GM23338 (cell line): ENCODE measurements around the gene CENPP. TPM values are rescaled to one million over a fixed set of nuclear protein-coding genes. Genes with fewer than 3 reads are reported as not detected.

Source experiments
- ATAC-seq: fragments of 200-7000 bp; cut with Tn5 transposase; 3 replicates; pipeline ENCODE4 v1.9.1; 2020
- DNase-seq: peaks from one replicate; pipeline ENCODE4 v3.0.0-alpha.2; 2015; ENCODE audit warnings: low spot score
- H2AFZ ChIP-seq: fragments of 200-600 bp; sonication (generic); 2 replicates; pipeline ENCODE4 v1.8.0; 2016; ENCODE audit warnings: antibody characterized with exemption, mild to moderate bottlenecking, moderate library complexity
- H3F3A ChIP-seq: fragments of 200-600 bp; sonication (generic); replicated peaks from 2 replicates; pipeline ENCODE4 v1.8.0; 2017; ENCODE audit warnings: antibody characterized with exemption, mixed run types, low read depth
- H3K27ac ChIP-seq: fragments of 200-600 bp; sonication (generic); 2 replicates; pipeline ENCODE4 v1.6.1; 2016; ENCODE audit warnings: low read depth
- H3K27me3 ChIP-seq: fragments of 200-600 bp; sonication (generic); 2 replicates; pipeline ENCODE4 v1.8.0; 2016; ENCODE audit warnings: mild to moderate bottlenecking, mixed run types, moderate library complexity; ENCODE audit not compliant: insufficient read depth
- H3K36me3 ChIP-seq: fragments of 200-600 bp; sonication (generic); 2 replicates; pipeline ENCODE4 v1.8.0; 2016; ENCODE audit warnings: mild to moderate bottlenecking; ENCODE audit not compliant: insufficient read depth
- H3K4me1 ChIP-seq: fragments of 200-600 bp; sonication (generic); 2 replicates; pipeline ENCODE4 v1.8.0; 2016; ENCODE audit warnings: mild to moderate bottlenecking, moderate library complexity; ENCODE audit not compliant: insufficient read depth
- H3K4me2 ChIP-seq: fragments of 200-600 bp; sonication (generic); 2 replicates; pipeline ENCODE4 v1.7.1; 2017; ENCODE audit warnings: mixed run types
- H3K4me3 ChIP-seq: fragments of 200-600 bp; sonication (generic); 2 replicates; pipeline ENCODE4 v1.6.1; 2016; ENCODE audit warnings: mixed run types
- H3K79me2 ChIP-seq: fragments of 200-600 bp; sonication (generic); replicated peaks from 2 replicates; pipeline ENCODE4 v1.8.0; 2017; ENCODE audit warnings: mild to moderate bottlenecking; ENCODE audit not compliant: insufficient read depth
- H3K9me2 ChIP-seq: fragments of 200-600 bp; sonication (generic); 2 replicates; pipeline ENCODE4 v1.8.0; 2017; ENCODE audit not compliant: insufficient read depth
- H4K20me1 ChIP-seq: fragments of 200-600 bp; sonication (generic); replicated peaks from 2 replicates; pipeline ENCODE4 v1.8.0; 2017; ENCODE audit warnings: mild to moderate bottlenecking; ENCODE audit not compliant: insufficient read depth
- H3K27ac Mint-ChIP-seq: 2 replicates; pipeline ENCODE4 v1.8.0; 2020; ENCODE audit warnings: inconsistent platforms, mild to moderate bottlenecking, moderate library complexity, mixed read lengths
- H3K27me3 Mint-ChIP-seq: 3 replicates; pipeline ENCODE4 v1.8.0; 2022; ENCODE audit warnings: low read depth, mild to moderate bottlenecking, moderate library complexity, mixed read lengths, inconsistent platforms; ENCODE audit not compliant: insufficient read depth, poor library complexity
- H3K36me3 Mint-ChIP-seq: 3 replicates; pipeline ENCODE4 v1.8.0; 2021; ENCODE audit warnings: low read depth, mild to moderate bottlenecking, inconsistent platforms, moderate library complexity, mixed read lengths
- H3K4me1 Mint-ChIP-seq: 3 replicates; pipeline ENCODE4 v1.8.0; 2020; ENCODE audit warnings: mild to moderate bottlenecking, inconsistent platforms, mixed read lengths
- H3K4me3 Mint-ChIP-seq: 3 replicates; pipeline ENCODE4 v1.8.0; 2021; ENCODE audit warnings: moderate library complexity, mild to moderate bottlenecking, inconsistent platforms, mixed read lengths
- H3K9me3 Mint-ChIP-seq: 3 replicates; pipeline ENCODE4 v1.8.0; 2020; ENCODE audit warnings: moderate library complexity, mild to moderate bottlenecking, inconsistent platforms, mixed read lengths
- CREB1 ChIP-seq: fragments of 250-450 bp; sonication (Bioruptor Pico); IDR thresholded peaks from 2 replicates; pipeline ENCODE4 v1.5.0; 2020; ENCODE audit warnings: low read depth, mild to moderate bottlenecking, moderate library complexity
- CTCF ChIP-seq, 2 experiments: fragments of 200-600 bp in 1 of 2; sonication (generic) in 1 of 2; conservative IDR thresholded peaks; 2 replicates each; pipeline versions ENCODE4 v1.5.1 to v1.6.1; 2016 to 2017; ENCODE audit warnings: antibody characterized with exemption in 2 of 2, low read depth in 2 of 2, mild to moderate bottlenecking in 2 of 2, moderate library complexity in 1 of 2
- ETS1 ChIP-seq: IDR thresholded peaks from 2 replicates; pipeline ENCODE4 v1.6.1; 2016; ENCODE audit warnings: antibody characterized with exemption
- EZH2phosphoT487 ChIP-seq: fragments of 200-600 bp; sonication (generic); IDR thresholded peaks from one replicate; pipeline ENCODE4 v1.8.1; 2018; ENCODE audit warnings: antibody characterized with exemption; ENCODE audit not compliant: unreplicated experiment
- NANOG ChIP-seq: IDR thresholded peaks from 2 replicates; pipeline ENCODE4 v1.6.1; 2016; ENCODE audit warnings: antibody characterized with exemption, borderline replicate concordance
- POLR2AphosphoS5 ChIP-seq: IDR thresholded peaks from 2 replicates; pipeline ENCODE4 v1.6.1; 2016; ENCODE audit warnings: antibody characterized with exemption, low read depth
- STAT1 ChIP-seq: IDR thresholded peaks from one replicate; pipeline ENCODE4 v1.6.1; 2016; ENCODE audit warnings: antibody characterized with exemption; ENCODE audit not compliant: unreplicated experiment
- ZNF114 ChIP-seq: fragments of 250-450 bp; sonication (Bioruptor Pico); IDR thresholded peaks from 2 replicates; pipeline ENCODE4 v1.5.0; 2020; ENCODE audit warnings: mild to moderate bottlenecking, moderate library complexity
- ZNF331 ChIP-seq: fragments of 250-450 bp; sonication (Bioruptor Pico); IDR thresholded peaks from 2 replicates; pipeline ENCODE4 v1.5.0; 2020; ENCODE audit warnings: low read depth, mild to moderate bottlenecking, moderate library complexity
- ZNF462 ChIP-seq: fragments of 250-450 bp; sonication (Bioruptor Pico); IDR thresholded peaks from 2 replicates; pipeline ENCODE4 v1.5.0; 2020; ENCODE audit warnings: mild to moderate bottlenecking, moderate library complexity
- polyA plus RNA-seq: library from polyadenylated mRNA; unstranded; fragments of >200 nt; fragmentation: Nextera tagmentation; extraction: Ambion mirVana; gene quantifications from 2 replicates; pipeline ENCODE4 v1.2.1, GENCODE V29; 2016
- total RNA-seq: library from RNA; depleted of rRNA; stranded (reverse); fragments of >200 nt; shearing (Covaris generic); gene quantifications from 2 replicates; pipeline ENCODE4 v1.2.3, GENCODE V29; 2014

Gene CENPP
- total and polyA plus RNA-seq, 2 experiments from 2014 or later = 11.0 to 12.6 TPM

GRCh38 chr9:92297611-92298010, 28.1 kb upstream of the CENPP start (continued):
- TF ChIP-seq ZNF462 (CRISPR knock-in tag) (no peak), STAT1 (no peak), CTCF (conservative IDR thresholded peaks at IDR 0.05; ENCODE audit: low read depth in 2 of 2) (no peak), NANOG (no peak), CREB1 (CRISPR knock-in tag) (no peak), POLR2AphosphoS5 (no peak), ETS1 (no peak)

- peaks cover 60% of the 10 kb centered on the region for H3K36me3 ChIP-seq
- TF ChIP-seq CTCF (conservative IDR thresholded peaks at IDR 0.05; ENCODE audit: low read depth in 2 of 2) (no peak), ZNF331 (CRISPR knock-in tag) (no peak), ZNF114 (no peak), EZH2phosphoT487 (no peak), NANOG (no peak)
These were observed 27.7 kb upstream of the CENPP start for GRCh38 chr9:92298036-92298435.

More at GRCh38 chr9:92298036-92298435, 27.7 kb upstream of the CENPP start:
- peaks cover 10% of the 10 kb centered on the region for H3K27me3 Mint-ChIP-seq
- peaks cover 11% of the 10 kb centered on the region; the same call in 2 of the 3 replicates for H3K4me1 Mint-ChIP-seq
- Histone ChIP-seq H3K4me1 (peaks cover 7% of the 10 kb centered on the region; the same call in 1 of the 2 replicates), H3K79me2 (peaks cover 7% of the 10 kb centered on the region), H4K20me1 (no peaks in the 10 kb centered on the region), H3K4me3 (no peak overlapping the region), H2AFZ (no peak overlapping the region), H3F3A (0 out of 2 replicates have a peak, but pooled peaks cover 3% of the 10 kb centered on the region), H3K4me2 (no peak overlapping the region), H3K27me3 (no peaks in the 10 kb centered on the region), H3K9me2 (no peaks in the 10 kb centered on the region), H3K27ac (no peak overlapping the region)
- peaks cover 59% of the 10 kb centered on the region for H3K36me3 Mint-ChIP-seq
- no peak for ATAC-seq
- no peak overlapping the region for H3K27ac Mint-ChIP-seq
- peaks cover 2% of the 10 kb centered on the region; the same call in 2 of the 3 replicates for H3K9me3 Mint-ChIP-seq
- DNase-seq = no peak
- H3K4me3 Mint-ChIP-seq = no peak overlapping the region
